Ishikawa (cell line): ENCODE results near the gene RPGRIP1L.

Source experiments
- CEBPB ChIP-seq: IDR thresholded peaks from 2 replicates; pipeline ENCODE4 v1.6.1; 2012
- CREB1 ChIP-seq: IDR thresholded peaks from 2 replicates; pipeline ENCODE4 v1.6.1; 2012; ENCODE audit warnings: low read depth
- EGR1 ChIP-seq: IDR thresholded peaks from 2 replicates; pipeline ENCODE4 v1.6.1; 2012
- EP300 ChIP-seq: IDR thresholded peaks from 2 replicates; pipeline ENCODE4 v1.6.1; 2012; ENCODE audit warnings: borderline replicate concordance
- FOXM1 ChIP-seq: IDR thresholded peaks from 2 replicates; pipeline ENCODE4 v1.6.1; 2012; ENCODE audit warnings: low read depth, borderline replicate concordance
- NFIC ChIP-seq: IDR thresholded peaks from 2 replicates; pipeline ENCODE4 v1.6.1; 2012
- RAD21 ChIP-seq: IDR thresholded peaks from 2 replicates; pipeline ENCODE4 v1.6.1; 2012; ENCODE audit warnings: low read depth
- TAF1 ChIP-seq: IDR thresholded peaks from 2 replicates; pipeline ENCODE4 v1.6.1; 2012; ENCODE audit warnings: low read depth, mild to moderate bottlenecking
- TCF12 ChIP-seq: IDR thresholded peaks from 2 replicates; pipeline ENCODE4 v1.6.1; 2012; ENCODE audit warnings: low read depth
- TEAD4 ChIP-seq: IDR thresholded peaks from 2 replicates; pipeline ENCODE4 v1.6.1; 2012
- USF1 ChIP-seq: IDR thresholded peaks from 2 replicates; pipeline ENCODE4 v1.6.1; 2012
- YY1 ChIP-seq: IDR thresholded peaks from 2 replicates; pipeline ENCODE4 v1.6.1; 2012; ENCODE audit warnings: low read depth
- ZBTB7A ChIP-seq: IDR thresholded peaks from 2 replicates; pipeline ENCODE4 v1.6.1; 2012; ENCODE audit warnings: low read depth
- TF ChIP-seq, protein P1 (sequence below): IDR thresholded peaks from 2 replicates; pipeline ENCODE4 v1.6.1; 2012; ENCODE audit warnings: low read depth, mild to moderate bottlenecking
- TF ChIP-seq, protein P2 (sequence below): IDR thresholded peaks from 2 replicates; pipeline ENCODE4 v1.6.1; 2012

RPGRIP1L gene

GRCh38 chr16:53588081-53588648 is 115.5 kb downstream of the RPGRIP1L start:
- TF ChIP-seq TCF12 (no peak), RAD21 (no peak), USF1 (no peak), EP300 (no peak), CEBPB (no peak), TEAD4 (no peak), YY1 (no peak), FOXM1 (no peak), EGR1 (no peak), CREB1 (no peak), NFIC (no peak), TAF1 (no peak), ZBTB7A (no peak)
- TF ChIP-seq, protein P1, sequence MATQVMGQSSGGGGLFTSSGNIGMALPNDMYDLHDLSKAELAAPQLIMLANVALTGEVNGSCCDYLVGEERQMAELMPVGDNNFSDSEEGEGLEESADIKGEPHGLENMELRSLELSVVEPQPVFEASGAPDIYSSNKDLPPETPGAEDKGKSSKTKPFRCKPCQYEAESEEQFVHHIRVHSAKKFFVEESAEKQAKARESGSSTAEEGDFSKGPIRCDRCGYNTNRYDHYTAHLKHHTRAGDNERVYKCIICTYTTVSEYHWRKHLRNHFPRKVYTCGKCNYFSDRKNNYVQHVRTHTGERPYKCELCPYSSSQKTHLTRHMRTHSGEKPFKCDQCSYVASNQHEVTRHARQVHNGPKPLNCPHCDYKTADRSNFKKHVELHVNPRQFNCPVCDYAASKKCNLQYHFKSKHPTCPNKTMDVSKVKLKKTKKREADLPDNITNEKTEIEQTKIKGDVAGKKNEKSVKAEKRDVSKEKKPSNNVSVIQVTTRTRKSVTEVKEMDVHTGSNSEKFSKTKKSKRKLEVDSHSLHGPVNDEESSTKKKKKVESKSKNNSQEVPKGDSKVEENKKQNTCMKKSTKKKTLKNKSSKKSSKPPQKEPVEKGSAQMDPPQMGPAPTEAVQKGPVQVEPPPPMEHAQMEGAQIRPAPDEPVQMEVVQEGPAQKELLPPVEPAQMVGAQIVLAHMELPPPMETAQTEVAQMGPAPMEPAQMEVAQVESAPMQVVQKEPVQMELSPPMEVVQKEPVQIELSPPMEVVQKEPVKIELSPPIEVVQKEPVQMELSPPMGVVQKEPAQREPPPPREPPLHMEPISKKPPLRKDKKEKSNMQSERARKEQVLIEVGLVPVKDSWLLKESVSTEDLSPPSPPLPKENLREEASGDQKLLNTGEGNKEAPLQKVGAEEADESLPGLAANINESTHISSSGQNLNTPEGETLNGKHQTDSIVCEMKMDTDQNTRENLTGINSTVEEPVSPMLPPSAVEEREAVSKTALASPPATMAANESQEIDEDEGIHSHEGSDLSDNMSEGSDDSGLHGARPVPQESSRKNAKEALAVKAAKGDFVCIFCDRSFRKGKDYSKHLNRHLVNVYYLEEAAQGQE, result no peak
- TF ChIP-seq, protein P2, sequence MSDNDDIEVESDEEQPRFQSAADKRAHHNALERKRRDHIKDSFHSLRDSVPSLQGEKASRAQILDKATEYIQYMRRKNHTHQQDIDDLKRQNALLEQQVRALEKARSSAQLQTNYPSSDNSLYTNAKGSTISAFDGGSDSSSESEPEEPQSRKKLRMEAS, result no peak

GRCh38 chr16:53583401-53583800 is 120.3 kb downstream of the RPGRIP1L start:
- TF ChIP-seq EGR1 (no peak), CEBPB (no peak), USF1 (no peak), FOXM1 (no peak), YY1 (no peak), TAF1 (no peak), ZBTB7A (no peak), CREB1 (no peak), EP300 (no peak), NFIC (no peak), RAD21 (no peak), TEAD4 (no peak), TCF12 (no peak)
- TF ChIP-seq, protein P1, result no peak
- TF ChIP-seq, protein P2, result no peak

DNA sequence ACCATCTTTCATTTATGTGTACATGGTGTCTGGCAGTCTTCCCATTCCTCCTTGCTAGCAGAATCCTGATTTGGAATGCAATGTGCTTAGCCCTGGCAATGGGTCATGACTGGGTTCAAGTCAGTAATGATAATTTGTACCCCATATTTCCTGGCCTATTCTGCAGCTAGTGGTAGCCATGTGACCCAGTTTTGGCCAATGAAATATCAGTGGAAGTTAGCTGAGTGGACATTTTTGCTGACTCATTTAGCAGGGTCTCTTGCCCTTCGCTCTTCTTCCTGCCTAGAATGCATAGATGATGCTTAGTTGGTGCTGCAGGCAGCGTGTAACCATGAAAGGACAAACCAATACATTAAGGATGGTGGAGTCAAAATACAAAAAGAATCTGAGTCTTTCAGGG is 121.9 kb downstream of the RPGRIP1L start:
- TF ChIP-seq USF1, result peak; percentile 43; the same call in 1 of the 2 replicates
- no peak for TF ChIP-seq RAD21

GRCh38 chr16:53580038-53580802 is 123.4 kb downstream of the RPGRIP1L start:
- TF ChIP-seq, protein P1, result no peak
- TF ChIP-seq USF1, result no peak
- no peak for TF ChIP-seq YY1
- no peak for TF ChIP-seq TAF1
- TF ChIP-seq CREB1, result no peak
- no peak for TF ChIP-seq EGR1
